Gastrocnemius medialis (tissue), 4 donors: Measurements from ENCODE around the gene SFTPA2. TPM values are rescaled to one million over a fixed set of nuclear protein-coding genes. Genes with fewer than 3 reads are reported as not detected.
"Not testable (repeated sequence)": the region's sequence is repeated elsewhere in the genome, so short reads cannot be mapped to it uniquely, and the experiment has no call there.

Experiments
- ATAC-seq, 2 donors: fragments of 150-250 bp; one replicate each; pipeline ENCODE4 v1.9.1; 2016
- DNase-seq, 2 donors: peaks; one replicate each; pipeline ENCODE4 v3.0.0-alpha.2; 2019
- H3K27ac ChIP-seq, 4 donors: fragments of 200-600 bp; sonication (generic); 1 replicate in 1 of 4; 2 replicates in 3 of 4; pipeline ENCODE4 v1.5.1; 2016 to 2018; ENCODE audit warnings: mild to moderate bottlenecking in 2 of 4, moderate library complexity in 1 of 4
- H3K27me3 ChIP-seq, 3 donors: fragments of 200-600 bp; sonication (generic) in 2 of 3; 1 replicate in 1 of 3; 2 replicates in 2 of 3; pipeline versions ENCODE4 v1.5.1 to v1.6.0; 2016 to 2019; ENCODE audit warnings: mild to moderate bottlenecking in 1 of 3, moderate library complexity in 1 of 3
- H3K36me3 ChIP-seq, 2 donors: fragments of 200-600 bp; sonication (generic) in 1 of 2; one replicate each; pipeline ENCODE4 v1.5.1; 2017 to 2018
- H3K4me1 ChIP-seq, 2 donors: fragments of 200-600 bp; sonication (generic) in 1 of 2; one replicate each; pipeline ENCODE4 v1.5.1; 2016 to 2017; ENCODE audit warnings: mild to moderate bottlenecking in 2 of 2
- H3K4me3 ChIP-seq, 4 donors: fragments of 200-600 bp; sonication (generic) in 3 of 4; 1 replicate in 1 of 4; 2 replicates in 3 of 4; pipeline ENCODE4 v1.5.1; 2016 to 2019; ENCODE audit warnings: mild to moderate bottlenecking in 2 of 4
- H3K9me3 ChIP-seq, 3 donors: fragments of 200-600 bp; sonication (generic) in 2 of 3; 1 replicate in 1 of 3; 2 replicates in 2 of 3; pipeline ENCODE4 v1.5.1; 2016 to 2019
- POLR2A ChIP-seq, 2 donors: fragments of 450-650 bp; IDR thresholded peaks; one replicate each; pipeline ENCODE4 v1.6.1; 2017; ENCODE audit warnings: antibody characterized with exemption in 2 of 2, mild to moderate bottlenecking in 2 of 2, moderate library complexity in 2 of 2
- in situ Hi-C, 4 donors: fragments of 200-750 bp; cut with MboI; loops; one replicate each; pipeline versions ENCODE4 v1.15.0 to v1.8.0; 2017; ENCODE audit warnings: low sequenced_read_pairs in 4 of 4
- intact Hi-C: fragments of 100-400 bp; cut with DNase I; formaldehyde crosslinking; loops from one replicate; pipeline ENCODE4 v1.15.1; 2023; ENCODE audit warnings: low total_unique reads
- total RNA-seq, 4 donors: library from RNA; depleted of rRNA; stranded (reverse); fragments of >200 nt; gene quantifications; one replicate each; pipeline versions ENCODE4 v1.1.0 to v1.2.3, GENCODE V29; 2016
- TF ChIP-seq, protein P1 (sequence below), 5 experiments: fragments of 450-650 bp in 3 of 5; fragments of 200-600 bp in 2 of 5; sonication (generic) in 2 of 5; IDR thresholded peaks in 4 of 5; conservative IDR thresholded peaks in 1 of 5; 1 replicate in 4 of 5; 2 replicates in 1 of 5; pipeline ENCODE4 v1.5.1; 2016 to 2019; ENCODE audit warnings: antibody characterized with exemption in 5 of 5, mild to moderate bottlenecking in 3 of 5, moderate library complexity in 3 of 5

SFTPA2 gene
- total RNA-seq, 4 donors from 2014 or later, result not detected

DNA sequence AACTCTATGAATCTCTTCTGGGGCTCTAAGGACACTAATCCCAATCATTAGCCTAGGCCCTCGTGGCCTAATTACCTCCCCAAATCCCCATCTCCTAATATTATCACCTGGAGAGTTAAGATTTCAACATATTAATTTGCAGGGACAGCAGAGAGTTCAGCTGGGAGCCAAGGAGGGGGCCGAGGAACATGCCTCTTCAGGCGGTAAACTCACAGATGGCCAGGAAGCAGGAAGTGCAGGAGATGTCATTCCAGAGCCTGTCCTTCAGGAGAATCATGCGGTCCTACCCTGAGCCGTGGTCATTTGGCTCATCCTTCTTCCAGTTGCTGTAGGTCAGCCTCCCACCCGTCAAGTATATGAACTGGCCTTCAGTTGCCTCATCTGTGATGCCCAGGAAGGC is 21.9 kb upstream of the SFTPA2 start:
- DNase-seq (no peak), ATAC-seq (no peak)
- no peak for TF ChIP-seq POLR2A (IDR thresholded peaks at IDR 0.05)
- TF ChIP-seq, protein P1, sequence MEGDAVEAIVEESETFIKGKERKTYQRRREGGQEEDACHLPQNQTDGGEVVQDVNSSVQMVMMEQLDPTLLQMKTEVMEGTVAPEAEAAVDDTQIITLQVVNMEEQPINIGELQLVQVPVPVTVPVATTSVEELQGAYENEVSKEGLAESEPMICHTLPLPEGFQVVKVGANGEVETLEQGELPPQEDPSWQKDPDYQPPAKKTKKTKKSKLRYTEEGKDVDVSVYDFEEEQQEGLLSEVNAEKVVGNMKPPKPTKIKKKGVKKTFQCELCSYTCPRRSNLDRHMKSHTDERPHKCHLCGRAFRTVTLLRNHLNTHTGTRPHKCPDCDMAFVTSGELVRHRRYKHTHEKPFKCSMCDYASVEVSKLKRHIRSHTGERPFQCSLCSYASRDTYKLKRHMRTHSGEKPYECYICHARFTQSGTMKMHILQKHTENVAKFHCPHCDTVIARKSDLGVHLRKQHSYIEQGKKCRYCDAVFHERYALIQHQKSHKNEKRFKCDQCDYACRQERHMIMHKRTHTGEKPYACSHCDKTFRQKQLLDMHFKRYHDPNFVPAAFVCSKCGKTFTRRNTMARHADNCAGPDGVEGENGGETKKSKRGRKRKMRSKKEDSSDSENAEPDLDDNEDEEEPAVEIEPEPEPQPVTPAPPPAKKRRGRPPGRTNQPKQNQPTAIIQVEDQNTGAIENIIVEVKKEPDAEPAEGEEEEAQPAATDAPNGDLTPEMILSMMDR (IDR thresholded peaks at IDR 0.05 in 4 of 5, conservative IDR thresholded peaks at IDR 0.05 in 1 of 5), result no peak
- H3K27ac ChIP-seq, result no peak overlapping the region
- in situ Hi-C loops, result no loop called here
- intact Hi-C loops, result no loop called here
- H3K27me3 ChIP-seq, result no peaks in the 10 kb centered on the region
- no peaks in the 10 kb centered on the region for H3K4me1 ChIP-seq
- H3K9me3 ChIP-seq, result no peaks in the 10 kb centered on the region
- H3K4me3 ChIP-seq, result no peak overlapping the region
- no peaks in the 10 kb centered on the region for H3K36me3 ChIP-seq

DNA sequence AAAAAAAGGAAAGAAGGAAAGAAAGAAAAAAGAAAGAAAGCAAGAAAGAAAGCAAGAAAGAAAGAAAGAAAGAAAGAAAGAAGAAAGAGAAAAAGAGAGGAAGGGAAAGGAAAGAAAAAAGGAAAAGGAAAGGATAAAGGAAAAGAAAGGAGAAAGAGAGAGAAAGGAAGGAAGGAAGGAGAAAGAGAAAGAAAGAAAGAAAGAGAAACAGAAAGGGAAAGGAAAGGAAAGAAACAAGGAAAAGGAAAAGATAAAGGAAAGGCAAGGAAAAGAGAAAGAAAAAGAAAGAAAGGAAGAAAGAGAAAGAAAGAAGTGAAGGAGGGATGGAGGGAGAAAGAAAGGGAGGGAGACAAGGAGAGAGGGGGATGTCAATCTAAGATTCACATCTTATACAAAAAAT is 20.8 kb upstream of the SFTPA2 start:
- in situ Hi-C loops (no loop called here), intact Hi-C loops (no loop called here)
- no peaks in the 10 kb centered on the region for H3K36me3 ChIP-seq
- no peak overlapping the region for H3K4me3 ChIP-seq
- no peaks in the 10 kb centered on the region for H3K27me3 ChIP-seq
- DNase-seq, result no peak
- no peaks in the 10 kb centered on the region for H3K4me1 ChIP-seq
- no peaks in the 10 kb centered on the region for H3K9me3 ChIP-seq
- TF ChIP-seq POLR2A (IDR thresholded peaks at IDR 0.05), result no peak
- TF ChIP-seq, protein P1 (IDR thresholded peaks at IDR 0.05 in 4 of 5, conservative IDR thresholded peaks at IDR 0.05 in 1 of 5), result no peak
- ATAC-seq, result no peak
- H3K27ac ChIP-seq, result no peak overlapping the region

DNA sequence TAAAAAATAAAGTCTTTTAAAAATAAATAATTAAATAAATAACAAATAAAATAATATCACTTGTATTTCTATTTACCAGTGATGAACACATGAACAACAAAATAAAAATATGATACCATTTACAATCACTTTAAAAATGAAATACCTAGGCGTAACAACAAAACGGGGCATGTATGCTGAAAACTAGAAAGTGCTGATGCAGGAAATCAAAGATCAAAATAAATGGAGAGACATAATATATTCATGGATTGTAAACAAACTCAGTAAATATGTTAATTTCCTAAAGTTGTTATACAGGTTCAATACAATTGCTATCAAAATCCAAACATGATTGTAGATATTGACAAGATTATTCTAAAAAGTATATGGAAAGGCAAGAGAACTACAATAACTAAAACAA is 19.2 kb upstream of the SFTPA2 start:
- Histone ChIP-seq H3K27me3 (no peaks in the 10 kb centered on the region), H3K27ac (no peak overlapping the region), H3K36me3 (no peaks in the 10 kb centered on the region), H3K4me1 (no peaks in the 10 kb centered on the region), H3K9me3 (no peaks in the 10 kb centered on the region), H3K4me3 (no peak overlapping the region)
- in situ Hi-C loops, result no loop called here
- DNase-seq (no peak), ATAC-seq (no peak)
- TF ChIP-seq, protein P1 (IDR thresholded peaks at IDR 0.05 in 4 of 5, conservative IDR thresholded peaks at IDR 0.05 in 1 of 5), result no peak
- TF ChIP-seq POLR2A (IDR thresholded peaks at IDR 0.05), result no peak
- intact Hi-C loops, result no loop called here

DNA sequence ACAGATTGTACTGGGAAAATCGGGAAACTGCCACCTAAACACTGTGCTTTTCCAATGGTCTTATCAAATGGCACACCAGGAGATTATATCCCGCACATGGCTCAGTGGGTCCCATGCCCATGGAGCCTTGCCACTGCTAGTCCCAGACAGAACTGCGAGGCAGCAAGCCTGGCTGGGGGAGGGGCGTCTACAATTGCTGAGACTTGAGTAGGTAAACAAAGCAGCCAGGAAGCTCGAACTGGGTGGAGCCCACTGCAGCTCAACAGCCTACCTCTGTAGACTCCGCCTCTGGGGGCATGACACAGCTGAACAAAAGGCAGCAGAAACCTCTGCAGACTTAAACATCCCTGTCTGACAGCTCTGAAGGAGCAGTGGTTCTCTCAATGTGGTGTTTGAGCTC is 10.4 kb upstream of the SFTPA2 start:
- H3K4me1 ChIP-seq, H3K9me3 ChIP-seq, intact Hi-C loops, H3K27me3 ChIP-seq, H3K36me3 ChIP-seq, H3K4me3 ChIP-seq, ATAC-seq, DNase-seq, H3K27ac ChIP-seq: not testable (repeated sequence)
- in situ Hi-C loops, result loop anchor here in 3 of 4 donors (25.0 kb wide), 1 partner anchor 367 kb away; the partner anchor contains the start of gene SFTPD (in 3 of the 3)

DNA sequence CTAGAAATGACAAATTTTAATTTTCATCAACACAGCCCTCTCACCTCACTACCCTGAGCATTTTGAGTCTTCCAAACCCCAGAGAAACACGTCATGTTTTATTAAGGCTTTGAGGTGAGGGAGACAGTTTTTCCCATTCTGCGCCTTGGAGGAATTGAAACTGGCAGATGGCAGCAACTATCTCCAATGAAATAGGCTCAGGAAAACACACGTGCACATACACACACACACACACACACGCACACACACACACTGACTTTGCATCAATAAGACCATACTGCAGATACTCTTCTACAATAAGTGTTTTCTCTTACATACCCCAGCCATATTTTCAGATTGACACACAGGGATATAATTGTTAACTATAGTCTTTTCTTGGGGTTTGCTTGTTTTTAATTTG is 3.2 kb upstream of the SFTPA2 start:
- DNase-seq (no peak), ATAC-seq (no peak)
- in situ Hi-C loops (loop anchor here in 3 of 4 donors (25.0 kb wide), 1 partner anchor 374 kb away; the partner anchor contains the start of gene SFTPD (in 3 of the 3)), intact Hi-C loops (loop anchor here (5.0 kb wide), 1 partner anchor 364 kb away; no protein-coding TSS in a partner anchor)
- Histone ChIP-seq H3K27me3 (no peaks in the 10 kb centered on the region), H3K27ac (no peak overlapping the region), H3K36me3 (no peaks in the 10 kb centered on the region), H3K9me3 (no peaks in the 10 kb centered on the region), H3K4me3 (no peak overlapping the region), H3K4me1 (no peaks in the 10 kb centered on the region)
- TF ChIP-seq, protein P1 (IDR thresholded peaks at IDR 0.05 in 4 of 5, conservative IDR thresholded peaks at IDR 0.05 in 1 of 5), result no peak
- TF ChIP-seq POLR2A (IDR thresholded peaks at IDR 0.05), result no peak
